ENCODE measurements around the gene UNC13D.
"Not testable (repeated sequence)": the region's sequence is repeated elsewhere in the genome, so short reads cannot be mapped to it uniquely, and the experiment has no call there.

UNC13D gene

DNA sequence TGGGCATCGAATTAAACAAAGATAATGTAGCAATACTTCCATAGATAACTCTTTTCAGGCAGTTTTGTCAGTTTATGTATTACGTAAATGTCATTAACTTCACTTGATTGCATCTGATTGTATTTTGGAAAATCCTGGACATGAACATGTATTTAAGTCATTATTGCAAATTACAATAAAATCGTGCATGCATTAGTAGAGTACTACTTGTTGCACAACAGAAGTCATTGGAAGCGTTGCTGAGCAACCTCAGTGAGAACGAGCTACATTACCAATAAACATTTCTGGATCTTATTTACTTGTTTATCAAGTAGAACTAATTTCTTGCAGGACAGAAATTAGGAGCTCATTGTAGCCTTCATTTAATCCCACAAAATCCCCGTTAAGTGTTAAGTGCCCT, 53.0 kb downstream of the UNC13D start:
- DNase-seq = no peak

DNA sequence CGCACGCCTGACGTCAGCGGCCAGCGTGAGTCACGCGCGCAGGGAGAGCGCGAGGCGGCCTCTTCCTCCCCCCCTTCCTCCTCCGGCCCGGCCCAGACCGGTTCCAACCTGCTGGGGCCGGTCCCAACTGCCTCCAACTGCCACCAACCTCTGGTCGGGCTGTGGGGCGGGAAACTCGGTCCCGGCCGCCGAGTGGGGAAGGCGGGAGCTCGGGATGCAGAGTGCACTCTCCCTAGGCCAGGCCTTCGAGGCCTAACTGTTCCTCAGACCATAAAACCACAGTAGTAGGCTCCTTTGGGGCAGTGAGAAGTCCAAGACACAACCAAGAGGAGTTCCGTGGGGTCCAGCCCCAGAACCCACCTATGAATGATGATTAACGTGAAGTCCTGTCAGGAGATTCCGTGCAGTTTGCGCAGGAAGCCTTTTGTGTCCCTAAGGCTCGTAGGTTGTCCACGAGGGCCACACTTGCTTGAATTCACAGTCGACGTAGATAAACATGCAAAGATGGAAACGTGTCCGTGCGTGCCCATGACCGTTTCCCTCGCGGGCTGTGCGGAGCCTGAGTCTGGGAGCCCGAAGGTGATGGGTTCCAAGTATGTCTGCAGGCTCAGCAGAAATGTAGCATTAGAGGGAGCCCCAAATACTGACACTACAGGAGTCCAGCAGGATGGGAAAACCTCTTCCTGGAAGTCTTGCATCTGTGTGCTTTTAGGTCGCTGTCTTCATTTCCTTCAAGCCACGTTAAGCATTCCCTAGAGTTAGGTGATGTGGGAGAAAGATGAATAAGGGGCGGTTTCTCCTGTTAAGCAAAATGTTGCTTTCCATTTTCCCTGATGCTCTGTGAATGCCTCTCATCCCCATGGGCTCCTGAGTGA, 59.0 kb downstream of the UNC13D start:
- DNase-seq = peak; percentile 95

DNA sequence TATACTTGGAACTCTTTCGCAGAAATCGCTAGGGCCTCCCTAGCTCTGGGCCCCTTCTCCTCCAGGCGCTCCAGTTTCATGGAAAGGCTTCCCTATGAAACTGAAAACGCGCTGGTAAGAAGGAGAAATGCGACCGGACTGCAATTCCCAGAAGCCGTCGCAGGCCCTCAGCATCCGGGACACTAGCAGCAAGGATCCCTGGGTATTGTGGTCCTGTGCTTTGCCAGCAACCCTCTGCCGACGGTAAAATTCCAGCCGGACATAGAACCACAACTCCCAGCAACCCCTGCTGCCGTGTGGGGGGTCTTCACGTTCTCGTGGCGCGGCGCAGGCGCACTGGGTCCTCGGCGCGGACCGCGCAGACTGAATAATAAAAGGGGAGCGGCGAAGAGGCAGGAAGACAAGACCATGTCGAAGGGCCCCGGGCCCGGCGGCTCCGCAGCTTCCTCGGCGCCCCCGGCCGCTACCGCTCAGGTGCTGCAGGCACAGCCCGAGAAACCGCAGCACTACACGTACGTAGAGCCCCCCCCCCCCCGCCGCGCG, 59.7 kb downstream of the UNC13D start, which contains the start of gene UNK:
TSS of gene UNK (plus strand) at position 334 of the 543 bp plus-strand sequence. CDS start at position 409, 75 bp downstream.
- peak; percentile 100 for DNase-seq

DNA sequence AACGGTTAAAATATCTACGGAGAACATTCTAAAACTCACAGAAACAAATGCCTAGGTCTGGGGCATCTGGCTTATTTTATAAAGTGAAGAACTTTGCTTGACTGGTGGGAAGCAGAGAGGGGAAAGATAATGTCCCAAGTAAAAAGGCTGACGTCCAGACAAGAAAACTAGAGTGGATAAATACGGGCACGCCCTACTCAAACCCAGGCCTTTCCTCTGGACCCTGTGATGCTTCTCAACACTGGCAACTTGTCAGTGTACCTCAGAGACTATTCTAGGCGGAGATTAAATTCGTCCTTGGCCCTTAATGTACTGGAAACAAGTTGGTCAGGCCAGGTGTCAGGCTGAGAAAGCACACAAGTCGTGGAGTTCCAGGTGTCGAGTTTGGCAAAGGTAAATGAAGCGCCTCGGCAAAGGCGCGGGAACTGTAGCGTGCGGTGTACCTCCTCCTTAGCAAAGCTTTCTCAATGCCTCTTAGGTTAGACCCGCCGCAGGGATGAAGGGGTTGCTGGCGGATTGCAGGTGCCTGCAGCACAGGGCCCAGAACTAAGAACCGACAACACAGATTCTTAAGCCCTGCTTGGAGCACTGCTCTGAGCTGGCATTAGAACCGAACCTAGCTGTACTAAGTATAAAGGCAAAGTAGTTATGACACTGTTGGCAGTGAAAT, 60.3 kb downstream of the UNC13D start:
- DNase-seq = no peak

DNA sequence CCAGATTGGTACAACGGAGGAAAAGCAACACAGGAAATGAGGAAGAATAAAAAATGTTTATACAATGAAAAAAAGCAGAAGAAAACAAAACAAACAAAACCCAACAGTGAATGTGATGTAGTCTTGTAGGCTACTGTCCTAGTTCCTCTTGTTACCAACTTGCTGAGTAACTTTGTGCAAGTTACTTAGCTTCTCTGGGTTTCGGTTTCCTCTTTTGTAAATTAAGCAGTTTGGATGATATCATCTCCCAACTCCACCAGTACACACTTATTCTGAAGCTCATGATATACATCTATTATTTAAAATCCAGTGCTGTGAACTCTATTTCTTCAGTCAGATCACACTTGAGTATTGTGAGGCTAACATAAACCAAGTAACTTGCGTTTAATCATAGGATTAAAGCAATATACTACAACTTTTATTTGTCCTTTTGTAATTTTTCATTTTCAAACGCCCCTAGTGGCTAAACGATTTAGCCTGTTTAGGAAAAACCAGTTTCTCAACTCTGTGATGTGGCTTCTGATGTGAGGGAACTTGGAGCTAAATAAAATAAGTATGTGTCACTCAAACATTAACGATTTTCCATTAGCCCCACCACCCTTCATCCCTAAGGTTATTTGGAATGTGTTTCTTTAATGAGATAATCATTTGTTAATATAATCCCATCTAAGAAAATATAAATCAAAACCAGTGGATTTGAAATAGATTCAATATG, 61.0 kb downstream of the UNC13D start:
- DNase-seq = peak; percentile 70

DNA sequence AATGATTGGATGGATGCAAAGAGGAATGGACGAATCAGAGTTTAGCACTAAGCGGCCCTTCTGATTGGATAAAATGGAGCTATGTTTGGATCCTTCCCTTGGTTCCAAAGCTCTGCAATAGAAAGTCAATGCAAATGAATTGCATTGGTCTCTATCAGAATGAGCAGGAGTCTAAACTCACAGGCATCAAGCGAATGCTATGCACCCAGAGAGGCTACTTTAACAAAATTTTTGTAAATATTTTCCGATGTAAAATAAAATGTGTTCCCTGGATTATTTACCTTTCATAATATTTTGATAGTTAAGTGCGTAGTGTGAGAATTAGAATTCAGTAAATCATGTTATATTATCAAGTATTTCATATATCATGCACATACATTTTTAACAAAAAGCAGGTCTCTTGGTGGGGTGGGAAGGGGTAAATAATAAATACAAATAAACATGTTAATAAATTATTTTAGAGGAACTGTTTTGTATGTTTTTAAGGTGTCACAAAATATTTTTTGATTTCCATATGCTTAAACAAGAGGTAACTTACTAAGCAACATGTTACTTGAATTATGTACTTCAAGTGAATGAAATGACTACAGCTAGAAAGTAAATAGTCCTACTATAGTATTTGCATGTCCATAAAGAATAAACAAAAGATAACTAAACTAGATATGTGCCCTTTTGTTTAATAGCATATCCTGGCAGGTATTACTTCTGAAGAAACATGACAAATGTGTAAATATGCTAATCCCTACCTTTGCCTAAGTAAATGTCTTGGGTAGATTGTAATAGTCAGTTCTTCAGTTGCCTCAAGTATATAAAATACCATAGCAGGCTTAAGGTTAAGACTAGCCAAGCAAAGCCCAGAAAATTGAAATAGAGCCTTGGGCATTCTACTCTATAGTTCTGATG, 64.0 kb downstream of the UNC13D start:
- no peak for DNase-seq

DNA sequence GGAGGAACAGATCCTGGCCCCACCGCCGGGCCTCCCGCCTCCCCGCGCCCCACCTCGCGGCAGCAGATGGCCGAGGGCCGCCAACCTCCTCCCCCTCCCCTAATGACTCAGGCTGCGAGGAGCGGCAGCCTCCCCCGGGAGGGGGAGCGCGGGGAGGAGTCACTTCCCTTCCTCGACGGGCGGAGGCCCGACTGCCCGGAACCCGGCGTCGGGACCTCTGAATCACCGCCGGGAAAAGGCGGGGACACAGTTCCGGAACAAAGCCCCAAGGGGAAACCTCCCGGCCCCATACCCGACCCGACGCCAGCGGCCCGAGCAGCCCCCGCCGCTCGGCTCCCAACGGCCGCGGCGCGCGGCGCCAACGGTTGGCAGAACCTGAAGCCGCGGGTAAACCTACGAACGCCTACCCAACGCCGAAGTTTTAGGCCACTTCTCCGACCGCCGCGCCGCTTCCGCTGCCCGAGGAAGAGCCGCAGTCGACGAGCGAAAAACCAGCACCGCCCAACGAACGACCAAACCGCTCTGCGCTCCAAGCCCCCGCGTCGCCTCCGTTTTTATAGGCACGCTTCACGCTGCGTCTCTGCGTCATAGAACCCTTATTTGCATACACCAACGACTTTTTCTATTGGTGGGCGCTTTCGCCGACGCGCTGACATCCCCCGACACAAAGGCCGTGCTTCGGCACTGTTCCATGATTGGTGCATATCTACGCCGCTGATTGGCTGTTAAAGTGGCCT, 64.8 kb downstream of the UNC13D start:
- DNase-seq = peak; percentile 100

DNA sequence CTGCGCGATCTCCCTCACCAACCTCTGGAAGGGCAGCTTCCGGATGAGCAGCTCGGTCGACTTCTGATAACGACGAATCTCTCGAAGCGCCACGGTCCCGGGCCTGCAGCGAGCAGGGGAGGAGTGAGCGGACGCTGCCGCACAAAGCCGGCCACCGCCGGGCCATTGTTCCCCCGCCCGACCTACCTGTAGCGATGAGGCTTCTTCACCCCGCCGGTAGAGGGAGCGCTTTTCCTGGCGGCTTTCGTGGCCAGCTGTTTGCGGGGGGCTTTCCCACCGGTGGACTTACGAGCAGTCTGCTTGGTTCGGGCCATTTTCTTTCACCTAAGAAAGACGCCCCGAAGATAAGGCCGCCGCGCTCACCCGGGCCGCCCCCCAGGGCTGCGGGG, 65.3 kb downstream of the UNC13D start:
- no peak for DNase-seq

DNA sequence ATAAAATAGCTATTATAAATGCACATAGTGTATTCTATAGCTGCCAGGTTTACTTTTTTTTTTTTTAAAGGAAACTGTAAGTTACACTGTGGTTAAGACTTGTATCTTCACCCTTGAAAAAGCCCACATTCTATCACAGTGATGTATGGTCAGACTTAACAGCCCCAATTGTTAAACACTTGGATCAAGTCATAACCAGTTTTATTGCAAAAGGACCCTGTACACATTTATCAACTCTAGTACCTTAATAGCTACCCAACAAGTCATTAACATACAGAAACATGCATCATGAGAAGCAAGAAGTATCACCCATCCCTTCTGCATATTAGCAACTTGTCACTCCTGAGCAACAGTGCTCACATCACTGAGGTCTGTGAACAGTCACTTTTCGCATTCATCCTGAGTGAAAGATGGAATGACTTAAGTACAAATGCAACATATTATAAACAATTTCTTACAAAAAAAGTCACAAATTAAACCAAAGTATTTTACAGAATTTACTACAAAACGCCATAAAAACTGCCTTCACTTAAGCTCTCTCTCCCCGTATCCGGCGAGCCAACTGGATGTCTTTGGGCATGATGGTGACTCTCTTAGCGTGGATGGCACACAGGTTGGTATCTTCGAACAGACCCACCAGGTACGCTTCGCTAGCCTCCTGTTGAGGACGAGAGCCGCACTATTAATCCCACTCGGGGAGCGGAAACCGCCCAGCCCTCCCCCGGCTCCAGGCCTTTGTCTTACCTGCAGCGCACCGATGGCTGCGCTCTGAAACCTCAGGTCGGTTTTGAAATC, 65.9 kb downstream of the UNC13D start:
- DNase-seq = not testable (repeated sequence)

DNA sequence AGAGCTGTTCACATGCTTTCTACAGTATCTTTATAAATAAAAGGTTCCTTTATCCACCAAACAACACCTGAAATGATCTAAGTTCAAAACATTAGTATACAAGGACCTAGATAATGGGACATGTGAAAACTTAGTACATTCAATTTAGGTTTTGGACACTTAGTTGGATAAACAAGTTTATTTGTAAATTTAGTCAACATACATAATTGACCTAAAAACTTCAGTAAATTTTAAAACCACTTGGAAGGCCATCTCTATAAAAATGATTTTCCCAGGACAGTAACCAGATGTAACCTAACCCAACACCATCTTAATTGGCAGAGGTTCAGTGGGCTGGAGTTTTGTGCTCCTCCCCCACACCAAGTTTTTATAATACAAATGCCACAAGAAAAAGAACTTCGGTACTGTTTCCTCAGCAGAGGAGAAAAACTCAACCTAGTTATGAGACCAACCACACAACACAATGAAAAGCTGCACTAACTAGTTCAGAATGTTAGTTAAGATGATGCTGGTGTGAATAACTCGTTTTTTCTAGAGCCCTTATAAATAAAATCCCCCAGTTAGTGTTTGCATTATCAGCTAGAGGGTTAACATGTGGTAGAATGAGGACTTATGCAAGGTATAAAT, 66.8 kb downstream of the UNC13D start:
- DNase-seq = no peak

All from fibroblast of skin of right quadriceps (primary cell).